K562 (cell line): ENCODE data around the gene TULP3. TPM values are rescaled to one million over a fixed set of nuclear protein-coding genes. Genes with fewer than 3 reads are reported as not detected.

Source experiments
- ATAC-seq: fragments of 200-7000 bp; cut with Tn5 transposase; 3 replicates; pipeline ENCODE4 v1.9.1; 2020; ENCODE audit warnings: moderate library complexity
- BruUV-seq: library from RNA; stranded (reverse); fragments of 400-500 nt; replicated peaks from 2 replicates; lab custom pipeline; 2021; lab: Mats Ljungman, UMichigan
- CTCF ChIA-PET: fragments of 300-600 bp; formaldehyde crosslinking; extraction: SDS; loops from one replicate; lab custom pipeline; 2021; ENCODE audit warnings: low intra/inter-chr PET ratio; lab: Yijun Ruan, JAX
- POLR2A ChIA-PET: fragments of 300-600, 350-650 bp; sonication (Branson Sonifier 250); formaldehyde crosslinking; extraction: SDS; loops from one replicate; lab custom pipeline; 2021; ENCODE audit warnings: antibody characterized with exemption, inconsistent platforms; lab: Yijun Ruan, JAX
- DNase-seq, 4 experiments: peaks; one replicate each; pipeline versions ENCODE4 v3.0.0 to v3.0.0-alpha.2; 2011 to 2018; ENCODE audit warnings: low spot score in 3 of 4, mixed read lengths in 3 of 4; ENCODE audit errors: extremely low read depth in 1 of 4
- FAIRE-seq: peaks from 2 replicates; lab custom pipeline; 2011; peaks lifted over from hg19 to GRCh38; lab: Jason Lieb, UNC
- H2AFZ ChIP-seq: 2 replicates; pipeline ENCODE4 v1.6.0; 2011; ENCODE audit warnings: low read depth, low read length, control low read depth, inconsistent platforms
- H3K27ac ChIP-seq: fragments of 200-600 bp; 3 replicates; pipeline ENCODE4 v1.8.0; 2011; ENCODE audit warnings: low read depth, mild to moderate bottlenecking, control low read depth, inconsistent platforms, low read length, moderate library complexity, mixed read lengths; ENCODE audit errors: extremely low read depth
- H3K27me3 ChIP-seq, 2 experiments: fragments of 300-600 bp in 1 of 2; 2 replicates in 1 of 2; 3 replicates in 1 of 2; pipeline versions ENCODE4 v1.6.0 to v1.8.0; 2011; ENCODE audit warnings: inconsistent platforms in 2 of 2, low read length in 2 of 2, mild to moderate bottlenecking in 1 of 2, mixed read lengths in 1 of 2, moderate library complexity in 1 of 2; ENCODE audit not compliant: control insufficient read depth in 2 of 2, insufficient read depth in 2 of 2
- H3K36me3 ChIP-seq: fragments of 300-600 bp; 3 replicates; pipeline ENCODE4 v1.8.0; 2011; ENCODE audit warnings: mild to moderate bottlenecking, low read length, inconsistent platforms; ENCODE audit not compliant: control insufficient read depth, insufficient read depth
- H3K4me1 ChIP-seq, 2 experiments: fragments of 200-600 bp in 1 of 2; replicated peaks in 1 of 2; 2 replicates in 1 of 2; 3 replicates in 1 of 2; pipeline versions ENCODE4 v1.5.1 to v1.8.0; 2011; ENCODE audit warnings: inconsistent platforms in 2 of 2, low read length in 2 of 2, mild to moderate bottlenecking in 1 of 2, mixed read lengths in 1 of 2, moderate library complexity in 1 of 2; ENCODE audit not compliant: control insufficient read depth in 2 of 2, insufficient read depth in 2 of 2
- H3K4me2 ChIP-seq: 2 replicates; pipeline ENCODE4 v1.6.1; 2011; ENCODE audit warnings: low read length, control low read depth, inconsistent platforms, mixed read lengths; ENCODE audit not compliant: insufficient read depth
- H3K4me3 ChIP-seq: fragments of 200-600 bp; sonication (generic), shearing (Covaris generic); 2 replicates; pipeline ENCODE4 v1.5.1; 2016; ENCODE audit warnings: control low read depth, inconsistent platforms
- H3K79me2 ChIP-seq: fragments of 200-600 bp; 3 replicates; pipeline ENCODE4 v1.8.0; 2011; ENCODE audit warnings: low read length, inconsistent platforms; ENCODE audit not compliant: control insufficient read depth, insufficient read depth
- H3K9ac ChIP-seq, 2 experiments: 2 replicates each; pipeline versions ENCODE4 v1.6.0 to v1.6.1; 2011; ENCODE audit warnings: low read depth in 2 of 2, low read length in 2 of 2, control low read depth in 1 of 2, inconsistent platforms in 1 of 2, mild to moderate bottlenecking in 1 of 2, mixed read lengths in 1 of 2; ENCODE audit not compliant: insufficient read depth in 1 of 2
- H3K9me1 ChIP-seq: one replicate; pipeline ENCODE4 v1.6.0; 2011; ENCODE audit warnings: inconsistent platforms, mild to moderate bottlenecking, low read length, moderate library complexity; ENCODE audit not compliant: control insufficient read depth, insufficient read depth
- H3K9me3 ChIP-seq: replicated peaks from 2 replicates; pipeline ENCODE4 v1.5.1; 2011; ENCODE audit warnings: low read depth, low read length, inconsistent platforms; ENCODE audit not compliant: control insufficient read depth, insufficient read depth
- H4K20me1 ChIP-seq: replicated peaks from 2 replicates; pipeline ENCODE4 v1.6.1; 2011; ENCODE audit warnings: low read length, inconsistent platforms, mixed read lengths; ENCODE audit not compliant: control insufficient read depth, insufficient read depth
- BHLHE40 ChIP-seq: IDR thresholded peaks from 2 replicates; pipeline ENCODE4 v1.6.1; 2011; ENCODE audit warnings: low read length, improper control_type of control experiment
- CBX1 ChIP-seq: sonication (generic); IDR thresholded peaks from 2 replicates; pipeline ENCODE4 v1.6.1; 2016; ENCODE audit warnings: antibody characterized with exemption, low read depth, mild to moderate bottlenecking
- CUX1 ChIP-seq: fragments of 200-800 bp; sonication (Bioruptor generic); IDR thresholded peaks from 2 replicates; pipeline ENCODE4 v1.6.1; 2016; ENCODE audit warnings: missing genetic modification characterization, missing compliant biosample characterization
- DACH1 ChIP-seq: fragments of 450-650 bp; IDR thresholded peaks from 2 replicates; pipeline ENCODE4 v1.6.1; 2018; ENCODE audit not compliant: partially characterized antibody
- MEF2D ChIP-seq: conservative IDR thresholded peaks from 2 replicates; pipeline ENCODE4 v1.6.1; 2016; ENCODE audit warnings: low read depth, missing genetic modification characterization, missing compliant biosample characterization
- NCOR1 ChIP-seq: fragments of 450-650 bp; IDR thresholded peaks from 2 replicates; pipeline ENCODE4 v1.6.1; 2016; ENCODE audit warnings: mild to moderate bottlenecking, moderate library complexity
- PTRF ChIP-seq: fragments of 450-650 bp; IDR thresholded peaks from 2 replicates; pipeline ENCODE4 v1.6.1; 2016; ENCODE audit warnings: mild to moderate bottlenecking, missing genetic modification characterization, missing compliant biosample characterization
- RCOR1 ChIP-seq, 2 experiments: IDR thresholded peaks; 2 replicates each; pipeline ENCODE4 v1.6.1; 2012; ENCODE audit warnings: low read depth in 2 of 2, low read length in 2 of 2, borderline replicate concordance in 1 of 2, improper control_type of control experiment in 1 of 2
- ZKSCAN3 ChIP-seq: fragments of 250-450 bp; sonication (Bioruptor Pico); IDR thresholded peaks from 2 replicates; pipeline ENCODE4 v1.4.0; 2020
- WGBS: fragments of 100-300 bp; shearing (Covaris generic); methylation state at CpG from one replicate; pipeline ENCODE4 v1.1.6; 2016; ENCODE audit warnings: low coverage, mixed read lengths; ENCODE audit not compliant: insufficient coverage; ENCODE audit errors: missing lambda C conversion rate; 5-methylcytosine and 5-hydroxymethylcytosine counted together
- in situ Hi-C: fragments of 300-500 bp; cut with MboI; formaldehyde crosslinking; loops from 4 replicates; pipeline ENCODE4 v1.15.0; 2018; ENCODE audit warnings: inconsistent platforms, mixed read lengths
- intact Hi-C: fragments of 100-400 bp; cut with micrococcal nuclease; formaldehyde crosslinking; loops from 2 replicates; pipeline ENCODE4 v1.14.2; 2022
- polyA plus RNA-seq, 8 experiments: library from polyadenylated mRNA; depleted of rRNA in 4 of 8; stranded (reverse) in 5 of 8; unstranded in 3 of 8; fragments of >200 nt; fragmentation: Nextera tagmentation in 2 of 8; fragmentation: Illumina TruSeq in 1 of 8; extraction: Ambion mirVana in 2 of 8; extraction: Trizol in 1 of 8; gene quantifications; 2 replicates each; pipeline versions ENCODE4 v1.2.1 to v1.2.3, GENCODE V29; 2011 to 2014; ENCODE audit warnings: inconsistent platforms in 1 of 8, missing spikeins in 1 of 8
- total RNA-seq, 7 experiments: library from RNA; depleted of rRNA in 6 of 7; stranded (reverse); fragments of >200 nt in 6 of 7; fragmentation: Illumina TruSeq in 2 of 7; extraction: Trizol in 2 of 7; gene quantifications; 2 replicates each; pipeline versions ENCODE4 v1.2.1 to v1.2.3, GENCODE V29; 2011 to 2021; ENCODE audit warnings: low replicate concordance in 1 of 7
- TF ChIP-seq, protein P1 (sequence below): fragments of 250-450 bp; sonication (Bioruptor Pico); IDR thresholded peaks from 2 replicates; pipeline ENCODE4 v1.4.0; 2020

The TULP3 gene
- total and polyA plus RNA-seq, 9 of the 15 experiments (the other 6 are each of a cell fraction or from before 2014, with no cell fraction given), result 3.6 to 13.3 (median 7.3) TPM

- H3K27me3 ChIP-seq, result no peaks in the 10 kb centered on the region
- H3K9me3 ChIP-seq, result no peaks in the 10 kb centered on the region
- WGBS, result 75% methylated on average over 2 of the region's 2 CpGs
- in situ Hi-C loops, result no loop called here
- intact Hi-C loops, result no loop called here
- H3K27ac ChIP-seq, result no peak overlapping the region
- no TSS peak for BruUV-seq
- ATAC-seq (no peak; the same call in 2 of the 3 replicates), DNase-seq (no peak), FAIRE-seq (no peak)
- H3K4me1 ChIP-seq, result peaks cover 0 to 4% of the 10 kb centered on the region in 2 experiments; a peak in 1 of 5 replicates
- H4K20me1 ChIP-seq, result no peaks in the 10 kb centered on the region
- no peak overlapping the region for H3K4me2 ChIP-seq
- H2AFZ ChIP-seq, result no peak overlapping the region
- ChIA-PET POLR2A (interaction anchor here (1.0 to 1.5 kb wide), 2 partner anchors 13 to 14 kb away, joined by 3 read pairs; no protein-coding TSS in a partner anchor), CTCF (no interaction called here)
- H3K79me2 ChIP-seq, result no peaks in the 10 kb centered on the region
- H3K9ac ChIP-seq, result no peak overlapping the region
- H3K9me1 ChIP-seq, result no peaks in the 10 kb centered on the region
- TF ChIP-seq CUX1 (no peak), BHLHE40 (no peak), RCOR1 (IDR thresholded peaks at IDR 0.05; ENCODE audit: borderline replicate concordance in 1 of 2, low read depth in 2 of 2, low read length in 2 of 2) (no peak), DACH1 (no peak), MEF2D (tag) (no peak), PTRF (tag) (no peak), CBX1 (no peak), NCOR1 (no peak), ZKSCAN3 (CRISPR knock-in tag) (no peak)
- TF ChIP-seq, protein P1, sequence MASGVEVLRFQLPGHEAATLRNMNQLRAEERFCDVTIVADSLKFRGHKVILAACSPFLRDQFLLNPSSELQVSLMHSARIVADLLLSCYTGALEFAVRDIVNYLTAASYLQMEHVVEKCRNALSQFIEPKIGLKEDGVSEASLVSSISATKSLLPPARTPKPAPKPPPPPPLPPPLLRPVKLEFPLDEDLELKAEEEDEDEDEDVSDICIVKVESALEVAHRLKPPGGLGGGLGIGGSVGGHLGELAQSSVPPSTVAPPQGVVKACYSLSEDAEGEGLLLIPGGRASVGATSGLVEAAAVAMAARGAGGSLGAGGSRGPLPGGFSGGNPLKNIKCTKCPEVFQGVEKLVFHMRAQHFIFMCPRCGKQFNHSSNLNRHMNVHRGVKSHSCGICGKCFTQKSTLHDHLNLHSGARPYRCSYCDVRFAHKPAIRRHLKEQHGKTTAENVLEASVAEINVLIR (CRISPR knock-in tag), result no peak
- H3K4me3 ChIP-seq, result no peak overlapping the region
- H3K36me3 ChIP-seq, result peaks cover 43% of the 10 kb centered on the region; the same call in 2 of the 3 replicates
Measured at GRCh38 chr12:2858334-2858733, 32.4 kb upstream of the TULP3 start.
